H9 (cell line): ENCODE measurements around the gene TSPAN3. TPM values are rescaled to one million over a fixed set of nuclear protein-coding genes. Genes with fewer than 3 reads are reported as not detected.

ENCODE experiments used
- DNase-seq: peaks from one replicate; pipeline ENCODE4 v3.0.0-alpha.2; 2017
- H2AFZ ChIP-seq: one replicate; pipeline ENCODE4 v1.6.1; 2013; ENCODE audit warnings: mild to moderate bottlenecking, low read length, control low read depth, moderate library complexity
- H2AK5ac ChIP-seq: 2 replicates; pipeline ENCODE4 v1.6.1; 2013; ENCODE audit warnings: low read length, control low read depth, mixed read lengths; ENCODE audit not compliant: insufficient read length
- H2BK120ac ChIP-seq: one replicate; pipeline ENCODE4 v1.6.1; 2013; ENCODE audit warnings: low read depth, mild to moderate bottlenecking, low read length, control low read depth, inconsistent platforms; ENCODE audit not compliant: poor library complexity, severe bottlenecking
- H2BK12ac ChIP-seq: 2 replicates; pipeline ENCODE4 v1.6.1; 2013; ENCODE audit warnings: low read length, control low read depth, mixed read lengths, low read depth; ENCODE audit not compliant: insufficient read length
- H2BK15ac ChIP-seq: 2 replicates; pipeline ENCODE4 v1.6.1; 2013; ENCODE audit warnings: low read depth, low read length, control low read depth
- H2BK20ac ChIP-seq: one replicate; pipeline ENCODE4 v1.6.1; 2013; ENCODE audit warnings: low read depth, mild to moderate bottlenecking, low read length, control low read depth, inconsistent platforms; ENCODE audit not compliant: poor library complexity, severe bottlenecking
- H2BK5ac ChIP-seq: 2 replicates; pipeline ENCODE4 v1.6.1; 2013; ENCODE audit warnings: low read length, control low read depth, mixed read lengths; ENCODE audit not compliant: insufficient read length
- H3K14ac ChIP-seq: 2 replicates; pipeline ENCODE4 v1.6.1; 2013; ENCODE audit warnings: low read length, control low read depth; ENCODE audit not compliant: insufficient read depth
- H3K18ac ChIP-seq: 2 replicates; pipeline ENCODE4 v1.6.1; 2013; ENCODE audit warnings: low read depth, mild to moderate bottlenecking, mixed read lengths, low read length, control low read depth; ENCODE audit not compliant: insufficient read length
- H3K23ac ChIP-seq: 2 replicates; pipeline ENCODE4 v1.6.1; 2013; ENCODE audit warnings: low read length, control low read depth, mixed read lengths, low read depth; ENCODE audit not compliant: insufficient read length
- H3K23me2 ChIP-seq: 2 replicates; pipeline ENCODE4 v1.6.1; 2013; ENCODE audit warnings: low read depth, mild to moderate bottlenecking, mixed read lengths, low read length, control low read depth; ENCODE audit not compliant: insufficient read length, poor library complexity, severe bottlenecking
- H3K27ac ChIP-seq: 2 replicates; pipeline ENCODE4 v1.5.1; 2013; ENCODE audit warnings: low read length, control low read depth, mixed read lengths, low read depth; ENCODE audit not compliant: insufficient read length
- H3K27me3 ChIP-seq: 2 replicates; pipeline ENCODE4 v1.6.1; 2013; ENCODE audit warnings: low read length, control low read depth, inconsistent platforms; ENCODE audit not compliant: insufficient read depth
- H3K4ac ChIP-seq: 2 replicates; pipeline ENCODE4 v1.6.1; 2013; ENCODE audit warnings: low read depth, mild to moderate bottlenecking, control low read depth, inconsistent platforms, low read length, moderate library complexity
- H3K4me1 ChIP-seq: 2 replicates; pipeline ENCODE4 v1.6.1; 2013; ENCODE audit warnings: low read length, control low read depth, inconsistent platforms; ENCODE audit not compliant: insufficient read depth
- H3K4me2 ChIP-seq: 2 replicates; pipeline ENCODE4 v1.6.1; 2013; ENCODE audit warnings: low read length, control low read depth, mixed read lengths; ENCODE audit not compliant: insufficient read length, insufficient read depth
- H3K56ac ChIP-seq: 2 replicates; pipeline ENCODE4 v1.6.1; 2013; ENCODE audit warnings: low read depth, mild to moderate bottlenecking, mixed read lengths, low read length, control low read depth; ENCODE audit not compliant: insufficient read length
- H3K79me1 ChIP-seq: 2 replicates; pipeline ENCODE4 v1.6.1; 2013; ENCODE audit warnings: low read depth, mild to moderate bottlenecking, moderate library complexity, low read length, control low read depth, inconsistent platforms; ENCODE audit not compliant: insufficient read depth, poor library complexity, severe bottlenecking
- H3K79me2 ChIP-seq: 2 replicates; pipeline ENCODE4 v1.6.1; 2013; ENCODE audit warnings: low read length, control low read depth, inconsistent platforms; ENCODE audit not compliant: insufficient read depth
- H3K9ac ChIP-seq: 2 replicates; pipeline ENCODE4 v1.6.1; 2013; ENCODE audit warnings: low read length, control low read depth, mixed read lengths; ENCODE audit not compliant: insufficient read length; ENCODE audit errors: extremely low read depth
- H3K9me3 ChIP-seq: one replicate; pipeline ENCODE4 v1.6.1; 2013; ENCODE audit warnings: low read depth, low read length, inconsistent platforms; ENCODE audit not compliant: control insufficient read depth
- H3T11ph ChIP-seq: one replicate; pipeline ENCODE4 v1.6.1; 2013; ENCODE audit warnings: mild to moderate bottlenecking, low read length, control low read depth, inconsistent platforms
- H4K20me1 ChIP-seq: one replicate; pipeline ENCODE4 v1.6.1; 2013; ENCODE audit not compliant: control insufficient read depth, insufficient read length, insufficient read depth
- H4K5ac ChIP-seq: 2 replicates; pipeline ENCODE4 v1.6.1; 2013; ENCODE audit warnings: low read depth, mild to moderate bottlenecking, mixed read lengths, low read length, control low read depth; ENCODE audit not compliant: insufficient read length
- H4K8ac ChIP-seq: replicated peaks from 2 replicates; pipeline ENCODE4 v1.6.1; 2013; ENCODE audit warnings: low read length, control low read depth, mixed read lengths, low read depth; ENCODE audit not compliant: insufficient read length
- H4K91ac ChIP-seq: 2 replicates; pipeline ENCODE4 v1.6.1; 2013; ENCODE audit warnings: low read depth, mild to moderate bottlenecking, moderate library complexity, mixed read lengths, low read length, control low read depth; ENCODE audit not compliant: insufficient read length
- H3K27ac Mint-ChIP-seq, 3 experiments: 2 replicates in 2 of 3; 3 replicates in 1 of 3; pipeline ENCODE4 v1.8.0; 2020 to 2021; ENCODE audit warnings: mixed read lengths in 3 of 3, mild to moderate bottlenecking in 1 of 3, moderate library complexity in 1 of 3
- H3K27me3 Mint-ChIP-seq: 2 replicates; pipeline ENCODE4 v1.8.0; 2021; ENCODE audit warnings: low read depth, mild to moderate bottlenecking, moderate library complexity, mixed read lengths
- H3K36me3 Mint-ChIP-seq, 3 experiments: 2 replicates in 2 of 3; 3 replicates in 1 of 3; pipeline ENCODE4 v1.8.0; 2020 to 2021; ENCODE audit warnings: low read depth in 3 of 3, mixed read lengths in 3 of 3; ENCODE audit not compliant: insufficient read depth in 1 of 3
- H3K4me1 Mint-ChIP-seq, 2 experiments: 2 replicates each; pipeline ENCODE4 v1.8.0; 2020; ENCODE audit warnings: mixed read lengths in 2 of 2
- H3K4me3 Mint-ChIP-seq, 2 experiments: 2 replicates in 1 of 2; 3 replicates in 1 of 2; pipeline ENCODE4 v1.8.0; 2020 to 2021; ENCODE audit warnings: mild to moderate bottlenecking in 2 of 2, mixed read lengths in 2 of 2, moderate library complexity in 1 of 2
- H3K9me3 Mint-ChIP-seq, 2 experiments: 2 replicates in 1 of 2; 3 replicates in 1 of 2; pipeline ENCODE4 v1.8.0; 2020; ENCODE audit warnings: mild to moderate bottlenecking in 2 of 2, mixed read lengths in 2 of 2, moderate library complexity in 1 of 2
- CTCF ChIP-seq: fragments of 200-600 bp; sonication (generic); conservative IDR thresholded peaks from 3 replicates; pipeline ENCODE4 v1.8.0; 2021; ENCODE audit warnings: antibody characterized with exemption, mild to moderate bottlenecking
- WGBS: extraction: QIAGEN DNeasy Blood & Tissue Kit; methylation state at CpG from one replicate; pipeline ENCODE4 v1.1.7; 2013; ENCODE audit warnings: missing lambda C conversion rate, low lambda C conversion rate, mixed read lengths; ENCODE audit not compliant: insufficient read length; ENCODE audit errors: extremely low coverage; 5-methylcytosine and 5-hydroxymethylcytosine counted together
- total RNA-seq: library from RNA; stranded (reverse); gene quantifications from 2 replicates; pipeline ENCODE4 v1.2.1, GENCODE V29; 2021

Gene TSPAN3
- total RNA-seq, 1 experiment from 2014 or later = 117 TPM

DNA sequence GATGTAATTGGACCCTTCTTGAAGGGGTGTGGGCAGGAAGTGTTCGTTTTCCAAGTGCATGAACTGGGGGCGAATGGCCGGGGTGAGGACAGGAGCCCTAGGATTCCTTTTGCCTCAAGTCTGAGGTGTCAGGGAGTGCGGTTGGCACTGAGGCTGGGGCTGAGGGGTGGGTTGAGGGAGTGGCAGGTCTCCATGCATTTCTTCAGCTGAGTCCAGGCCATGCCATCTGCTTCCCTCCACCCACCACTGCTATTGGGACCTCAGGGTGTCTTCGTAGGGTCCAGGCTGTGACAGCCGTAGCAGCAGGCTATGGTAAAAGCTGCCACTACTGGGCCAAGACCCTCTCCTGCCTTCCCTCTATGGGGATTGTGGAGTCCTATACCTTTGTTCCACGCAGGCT lies 25.6 kb upstream of the TSPAN3 start:
- Histone ChIP-seq H2BK120ac (no peak overlapping the region), H3K14ac (no peak overlapping the region), H3K56ac (no peak overlapping the region), H3K4ac (no peak overlapping the region), H3K9me3 (no peaks in the 10 kb centered on the region), H4K91ac (no peak overlapping the region), H3K9ac (no peak overlapping the region), H3K27ac (no peak overlapping the region), H3K23me2 (no peaks in the 10 kb centered on the region), H2BK15ac (no peak overlapping the region), H3K18ac (no peak overlapping the region), H3K4me1 (no peaks in the 10 kb centered on the region), H2BK12ac (no peak overlapping the region), H3K4me2 (no peak overlapping the region), H3K23ac (no peak overlapping the region), H4K20me1 (no peaks in the 10 kb centered on the region), H4K8ac (no peak overlapping the region), H2AK5ac (no peak overlapping the region), H4K5ac (no peak overlapping the region), H3K79me2 (no peaks in the 10 kb centered on the region), H3T11ph (no peak overlapping the region), H2BK20ac (no peak overlapping the region), H3K79me1 (no peaks in the 10 kb centered on the region), H3K27me3 (no peaks in the 10 kb centered on the region), H2BK5ac (no peak overlapping the region), H2AFZ (no peak overlapping the region)
- no peak for TF ChIP-seq CTCF
- WGBS = no CpG with 5 or more reads among the region's 7 CpGs
- Mint-ChIP-seq H3K9me3 (no peaks in the 10 kb centered on the region), H3K27ac (no peak overlapping the region; a peak in 1 of 7 replicates), H3K36me3 (no peaks in the 10 kb centered on the region), H3K4me1 (peaks cover 6 to 8% of the 10 kb centered on the region in 2 experiments; a peak in 2 of 4 replicates), H3K27me3 (no peaks in the 10 kb centered on the region; the same call in none of the 2 replicates), H3K4me3 (no peak overlapping the region)
- no peak for DNase-seq
